GM12878 (cell line): ENCODE results near the gene MLPH. TPM values are rescaled to one million over a fixed set of nuclear protein-coding genes. Genes with fewer than 3 reads are reported as not detected.

Experiments
- ATAC-seq: fragments of 200-7000 bp; cut with Tn5 transposase; 3 replicates; pipeline ENCODE4 v1.9.1; 2020; ENCODE audit warnings: mild to moderate bottlenecking, moderate library complexity
- BruUV-seq: library from RNA; stranded (reverse); fragments of 400-500 nt; replicated peaks from 2 replicates; lab custom pipeline; 2021; lab: Mats Ljungman, UMichigan
- CTCF ChIA-PET: fragments of 300-600 bp; sonication (Branson Sonifier 250); formaldehyde crosslinking; extraction: SDS; loops from one replicate; lab custom pipeline; 2021; ENCODE audit warnings: inconsistent platforms; lab: Yijun Ruan, JAX
- POLR2A ChIA-PET: fragments of 350-600 bp; formaldehyde crosslinking; extraction: SDS; loops from one replicate; lab custom pipeline; 2021; ENCODE audit warnings: inconsistent platforms; lab: Charles Lee
- RAD21 ChIA-PET: fragments of 300-600 bp; sonication (Branson Sonifier 250); formaldehyde crosslinking; loops from one replicate; lab custom pipeline; 2023; ENCODE audit warnings: antibody characterized with exemption; ENCODE audit not compliant: unreplicated experiment; lab: Charles Lee
- SMC1A ChIA-PET: fragments of 300-600 bp; sonication (Branson Sonifier 250); formaldehyde crosslinking; loops from one replicate; lab custom pipeline; 2023; ENCODE audit not compliant: unreplicated experiment, uncharacterized antibody; lab: Charles Lee
- DNase-seq: peaks from one replicate; pipeline ENCODE4 v3.0.0-alpha.2; 2011; ENCODE audit warnings: low read depth, low spot score
- FAIRE-seq: peaks from 3 replicates; lab custom pipeline; 2011; peaks lifted over from hg19 to GRCh38; lab: Jason Lieb, UNC
- H2AFZ ChIP-seq: 2 replicates; pipeline ENCODE4 v1.6.0; 2011; ENCODE audit warnings: low read depth, low read length, control low read depth; ENCODE audit not compliant: control insufficient read depth
- H3K27ac ChIP-seq: 2 replicates; pipeline ENCODE4 v1.5.1; 2011; ENCODE audit warnings: control low read depth; ENCODE audit not compliant: control insufficient read depth, insufficient read depth
- H3K27me3 ChIP-seq, 2 experiments: replicated peaks in 1 of 2; 2 replicates each; pipeline versions ENCODE4 v1.6.0 to v1.6.1; 2011; ENCODE audit warnings: low read length in 1 of 2; ENCODE audit not compliant: control insufficient read depth in 2 of 2, insufficient read depth in 2 of 2
- H3K36me3 ChIP-seq, 2 experiments: 2 replicates each; pipeline ENCODE4 v1.5.1; 2011; ENCODE audit warnings: low read length in 1 of 2; ENCODE audit not compliant: control insufficient read depth in 2 of 2, insufficient read depth in 2 of 2
- H3K4me1 ChIP-seq: 2 replicates; pipeline ENCODE4 v1.6.1; 2011; ENCODE audit warnings: mild to moderate bottlenecking, low read length, moderate library complexity, mixed read lengths; ENCODE audit not compliant: control insufficient read depth, insufficient read depth
- H3K4me2 ChIP-seq: 2 replicates; pipeline ENCODE4 v1.6.0; 2011; ENCODE audit warnings: control low read depth; ENCODE audit not compliant: control insufficient read depth, insufficient read depth
- H3K4me3 ChIP-seq: fragments of 200-600 bp; sonication (generic); 2 replicates; pipeline ENCODE4 v1.5.1; 2016
- H3K79me2 ChIP-seq: 2 replicates; pipeline ENCODE4 v1.6.0; 2011; ENCODE audit warnings: low read length; ENCODE audit not compliant: control insufficient read depth, insufficient read depth
- H3K9ac ChIP-seq: 2 replicates; pipeline ENCODE4 v1.8.0; 2011; ENCODE audit warnings: low read length, control low read depth, mixed read lengths; ENCODE audit not compliant: control insufficient read depth, insufficient read depth
- H3K9me3 ChIP-seq: replicated peaks from 3 replicates; pipeline ENCODE4 v1.5.1; 2011; ENCODE audit warnings: mild to moderate bottlenecking, low read length; ENCODE audit not compliant: control insufficient read depth, insufficient read depth
- H4K20me1 ChIP-seq: 2 replicates; pipeline ENCODE4 v1.6.0; 2011; ENCODE audit not compliant: control insufficient read depth, insufficient read depth
- BACH1 ChIP-seq: fragments of 450-650 bp; IDR thresholded peaks from 2 replicates; pipeline ENCODE4 v1.6.1; 2017; ENCODE audit warnings: mild to moderate bottlenecking, borderline replicate concordance
- CHD2 ChIP-seq: IDR thresholded peaks from 2 replicates; pipeline ENCODE4 v1.6.1; 2011; ENCODE audit warnings: low read depth, low read length, improper control_type of control experiment, borderline replicate concordance
- EP300 ChIP-seq, 2 experiments: fragments of 150-350 bp in 1 of 2; IDR thresholded peaks; 2 replicates each; pipeline ENCODE4 v1.6.1; 2011 to 2012; ENCODE audit warnings: low read depth in 2 of 2, low read length in 2 of 2, borderline replicate concordance in 1 of 2, improper control_type of control experiment in 1 of 2, inconsistent platforms in 1 of 2; ENCODE audit not compliant: control insufficient read depth in 1 of 2
- ETV6 ChIP-seq, 2 experiments: fragments of 450-650 bp in 1 of 2; IDR thresholded peaks in 1 of 2; conservative IDR thresholded peaks in 1 of 2; 2 replicates each; pipeline ENCODE4 v1.6.1; 2014; ENCODE audit warnings: antibody characterized with exemption in 1 of 2, borderline replicate concordance in 1 of 2, low read depth in 1 of 2, mild to moderate bottlenecking in 1 of 2, moderate library complexity in 1 of 2
- HCFC1 ChIP-seq: fragments of 150-350 bp; IDR thresholded peaks from 2 replicates; pipeline ENCODE4 v1.6.1; 2014; ENCODE audit warnings: low read length
- LARP7 ChIP-seq: fragments of 450-650 bp; IDR thresholded peaks from 2 replicates; pipeline ENCODE4 v1.6.1; 2017; ENCODE audit warnings: mild to moderate bottlenecking
- RAD21 ChIP-seq: IDR thresholded peaks from 2 replicates; pipeline ENCODE4 v1.6.1; 2011; ENCODE audit warnings: mild to moderate bottlenecking, low read depth, low read length, moderate library complexity; ENCODE audit not compliant: insufficient read depth
- SPI1 ChIP-seq: IDR thresholded peaks from 2 replicates; pipeline ENCODE4 v1.6.1; 2011; ENCODE audit warnings: low read depth, mild to moderate bottlenecking, low read length, moderate library complexity, borderline replicate concordance; ENCODE audit not compliant: insufficient read depth
- YBX1 ChIP-seq: fragments of 450-650 bp; IDR thresholded peaks from 2 replicates; pipeline ENCODE4 v1.6.1; 2016; ENCODE audit warnings: antibody characterized with exemption
- WGBS: methylation state at CpG from one replicate; pipeline ENCODE4 v1.1.6; 2016; ENCODE audit warnings: low lambda C conversion rate; ENCODE audit not compliant: insufficient replicate concordance, insufficient coverage; ENCODE audit errors: missing lambda C conversion rate; 5-methylcytosine and 5-hydroxymethylcytosine counted together
- in situ Hi-C: fragments of 300-500 bp; cut with MboI; formaldehyde crosslinking; loops from 9 replicates; pipeline ENCODE4 v1.14.3; 2018; ENCODE audit warnings: mixed read lengths
- intact Hi-C: fragments of 100-400 bp; cut with micrococcal nuclease; formaldehyde crosslinking; loops from one replicate; pipeline ENCODE4 v1.14.2; 2022; ENCODE audit not compliant: unreplicated experiment
- polyA plus RNA-seq, 11 experiments: library from polyadenylated mRNA; depleted of rRNA in 4 of 11; unstranded in 6 of 11; stranded (reverse) in 5 of 11; fragments of >200 nt; fragmentation: Nextera tagmentation in 4 of 11; fragmentation: Illumina TruSeq in 1 of 11; extraction: Ambion mirVana in 4 of 11; extraction: Trizol in 1 of 11; gene quantifications; 1 replicate in 1 of 11; 2 replicates in 10 of 11; pipeline versions ENCODE4 v1.2.1 to v1.2.3, GENCODE V29; 2011 to 2016; ENCODE audit warnings: inconsistent platforms in 2 of 11, missing spikeins in 2 of 11, low read depth in 1 of 11
- total RNA-seq, 4 experiments: library from RNA; depleted of rRNA in 3 of 4; stranded (reverse); fragments of >200 nt in 3 of 4; fragmentation: Illumina TruSeq in 1 of 4; extraction: Trizol in 1 of 4; gene quantifications; 2 replicates each; pipeline versions ENCODE4 v1.2.1 to v1.2.3, GENCODE V29; 2013 to 2021
- TF ChIP-seq, protein P1 (sequence below): fragments of 450-650 bp; formaldehyde crosslinking; IDR thresholded peaks from 2 replicates; pipeline ENCODE4 v1.4.0; 2022; ENCODE audit warnings: mild to moderate bottlenecking, moderate library complexity
- TF ChIP-seq, protein P2 (sequence below), 3 experiments: IDR thresholded peaks in 2 of 3; conservative IDR thresholded peaks in 1 of 3; 2 replicates each; pipeline ENCODE4 v1.5.1; 2011; ENCODE audit warnings: low read depth in 3 of 3, low read length in 3 of 3, mild to moderate bottlenecking in 3 of 3, control low read depth in 2 of 3, moderate library complexity in 2 of 3, inconsistent platforms in 1 of 3, mixed read lengths in 1 of 3; ENCODE audit not compliant: control insufficient read depth in 2 of 3, insufficient read depth in 1 of 3; ENCODE audit errors: extremely low read depth in 1 of 3
- TF ChIP-seq, protein P3 (sequence below): IDR thresholded peaks from 2 replicates; pipeline ENCODE4 v1.6.1; 2012; ENCODE audit warnings: improper control_type of control experiment, low read depth, low read length; ENCODE audit not compliant: insufficient replicate concordance

The MLPH gene
- total and polyA plus RNA-seq, 10 of the 15 experiments (the other 5 are each of a cell fraction or from before 2014, with no cell fraction given), result 0.16 to 0.85 TPM; not detected in 8

DNA sequence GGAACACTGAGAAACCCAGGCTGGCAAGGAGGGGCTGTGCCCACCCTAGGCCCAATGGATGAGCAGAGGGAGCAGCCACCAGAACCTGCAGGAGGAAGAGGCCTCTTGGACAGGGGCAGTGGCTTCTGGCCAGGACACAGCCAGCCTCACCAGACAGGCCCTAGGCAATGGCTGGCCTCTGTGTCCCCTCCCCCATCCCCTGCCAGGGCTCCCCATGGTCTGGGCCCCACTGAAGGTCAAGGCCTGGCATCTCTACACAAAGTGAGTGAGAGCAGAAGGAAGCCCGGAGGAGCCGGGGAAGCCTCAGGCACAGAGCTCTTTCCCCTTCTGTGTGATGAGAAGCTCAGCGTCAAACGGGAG is 85.7 kb downstream of the MLPH start:
- intact Hi-C loops, result loop anchor here (1.0 to 5.0 kb wide), 4 partner anchors 60 to 418 kb away; no protein-coding TSS in a partner anchor
- in situ Hi-C loops, result loop anchor here (5.0 kb wide), 2 partner anchors 60 to 415 kb away; no protein-coding TSS in a partner anchor
- no peak for FAIRE-seq
- TF ChIP-seq, protein P1, sequence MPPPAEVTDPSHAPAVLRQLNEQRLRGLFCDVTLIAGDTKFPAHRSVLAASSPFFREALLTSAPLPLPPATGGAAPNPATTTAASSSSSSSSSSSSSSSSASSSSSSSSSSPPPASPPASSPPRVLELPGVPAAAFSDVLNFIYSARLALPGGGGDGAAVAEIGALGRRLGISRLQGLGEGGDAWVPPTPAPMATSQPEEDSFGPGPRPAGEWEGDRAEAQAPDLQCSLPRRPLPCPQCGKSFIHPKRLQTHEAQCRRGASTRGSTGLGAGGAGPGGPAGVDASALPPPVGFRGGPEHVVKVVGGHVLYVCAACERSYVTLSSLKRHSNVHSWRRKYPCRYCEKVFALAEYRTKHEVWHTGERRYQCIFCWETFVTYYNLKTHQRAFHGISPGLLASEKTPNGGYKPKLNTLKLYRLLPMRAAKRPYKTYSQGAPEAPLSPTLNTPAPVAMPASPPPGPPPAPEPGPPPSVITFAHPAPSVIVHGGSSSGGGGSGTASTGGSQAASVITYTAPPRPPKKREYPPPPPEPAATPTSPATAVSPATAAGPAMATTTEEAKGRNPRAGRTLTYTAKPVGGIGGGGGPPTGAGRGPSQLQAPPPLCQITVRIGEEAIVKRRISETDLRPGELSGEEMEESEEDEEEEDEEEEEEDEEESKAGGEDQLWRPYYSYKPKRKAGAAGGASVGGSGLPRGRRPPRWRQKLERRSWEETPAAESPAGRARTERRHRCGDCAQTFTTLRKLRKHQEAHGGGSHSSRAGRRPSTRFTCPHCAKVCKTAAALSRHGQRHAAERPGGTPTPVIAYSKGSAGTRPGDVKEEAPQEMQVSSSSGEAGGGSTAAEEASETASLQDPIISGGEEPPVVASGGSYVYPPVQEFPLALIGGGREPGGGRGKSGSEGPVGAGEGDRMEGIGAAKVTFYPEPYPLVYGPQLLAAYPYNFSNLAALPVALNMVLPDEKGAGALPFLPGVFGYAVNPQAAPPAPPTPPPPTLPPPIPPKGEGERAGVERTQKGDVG (CRISPR knock-in tag), result no peak
- TF ChIP-seq ETV6 (conservative IDR thresholded peaks at IDR 0.05 in 1 of 2, IDR thresholded peaks at IDR 0.05 in 1 of 2; ENCODE audit: borderline replicate concordance in 1 of 2, low read depth in 1 of 2), result no peak
- TF ChIP-seq YBX1, result no peak
- no peak for TF ChIP-seq RAD21
- TF ChIP-seq SPI1, result no peak
- TF ChIP-seq CHD2, result no peak
- TF ChIP-seq LARP7, result no peak
- no peak for TF ChIP-seq BACH1
- TF ChIP-seq HCFC1, result no peak
- TF ChIP-seq, protein P2, sequence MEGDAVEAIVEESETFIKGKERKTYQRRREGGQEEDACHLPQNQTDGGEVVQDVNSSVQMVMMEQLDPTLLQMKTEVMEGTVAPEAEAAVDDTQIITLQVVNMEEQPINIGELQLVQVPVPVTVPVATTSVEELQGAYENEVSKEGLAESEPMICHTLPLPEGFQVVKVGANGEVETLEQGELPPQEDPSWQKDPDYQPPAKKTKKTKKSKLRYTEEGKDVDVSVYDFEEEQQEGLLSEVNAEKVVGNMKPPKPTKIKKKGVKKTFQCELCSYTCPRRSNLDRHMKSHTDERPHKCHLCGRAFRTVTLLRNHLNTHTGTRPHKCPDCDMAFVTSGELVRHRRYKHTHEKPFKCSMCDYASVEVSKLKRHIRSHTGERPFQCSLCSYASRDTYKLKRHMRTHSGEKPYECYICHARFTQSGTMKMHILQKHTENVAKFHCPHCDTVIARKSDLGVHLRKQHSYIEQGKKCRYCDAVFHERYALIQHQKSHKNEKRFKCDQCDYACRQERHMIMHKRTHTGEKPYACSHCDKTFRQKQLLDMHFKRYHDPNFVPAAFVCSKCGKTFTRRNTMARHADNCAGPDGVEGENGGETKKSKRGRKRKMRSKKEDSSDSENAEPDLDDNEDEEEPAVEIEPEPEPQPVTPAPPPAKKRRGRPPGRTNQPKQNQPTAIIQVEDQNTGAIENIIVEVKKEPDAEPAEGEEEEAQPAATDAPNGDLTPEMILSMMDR (IDR thresholded peaks at IDR 0.05 in 2 of 3, conservative IDR thresholded peaks at IDR 0.05 in 1 of 3; ENCODE audit: control insufficient read depth in 2 of 3, extremely low read depth in 1 of 3, insufficient read depth in 1 of 3, low read depth in 3 of 3, low read length in 3 of 3), result no peak
- TF ChIP-seq, protein P3, sequence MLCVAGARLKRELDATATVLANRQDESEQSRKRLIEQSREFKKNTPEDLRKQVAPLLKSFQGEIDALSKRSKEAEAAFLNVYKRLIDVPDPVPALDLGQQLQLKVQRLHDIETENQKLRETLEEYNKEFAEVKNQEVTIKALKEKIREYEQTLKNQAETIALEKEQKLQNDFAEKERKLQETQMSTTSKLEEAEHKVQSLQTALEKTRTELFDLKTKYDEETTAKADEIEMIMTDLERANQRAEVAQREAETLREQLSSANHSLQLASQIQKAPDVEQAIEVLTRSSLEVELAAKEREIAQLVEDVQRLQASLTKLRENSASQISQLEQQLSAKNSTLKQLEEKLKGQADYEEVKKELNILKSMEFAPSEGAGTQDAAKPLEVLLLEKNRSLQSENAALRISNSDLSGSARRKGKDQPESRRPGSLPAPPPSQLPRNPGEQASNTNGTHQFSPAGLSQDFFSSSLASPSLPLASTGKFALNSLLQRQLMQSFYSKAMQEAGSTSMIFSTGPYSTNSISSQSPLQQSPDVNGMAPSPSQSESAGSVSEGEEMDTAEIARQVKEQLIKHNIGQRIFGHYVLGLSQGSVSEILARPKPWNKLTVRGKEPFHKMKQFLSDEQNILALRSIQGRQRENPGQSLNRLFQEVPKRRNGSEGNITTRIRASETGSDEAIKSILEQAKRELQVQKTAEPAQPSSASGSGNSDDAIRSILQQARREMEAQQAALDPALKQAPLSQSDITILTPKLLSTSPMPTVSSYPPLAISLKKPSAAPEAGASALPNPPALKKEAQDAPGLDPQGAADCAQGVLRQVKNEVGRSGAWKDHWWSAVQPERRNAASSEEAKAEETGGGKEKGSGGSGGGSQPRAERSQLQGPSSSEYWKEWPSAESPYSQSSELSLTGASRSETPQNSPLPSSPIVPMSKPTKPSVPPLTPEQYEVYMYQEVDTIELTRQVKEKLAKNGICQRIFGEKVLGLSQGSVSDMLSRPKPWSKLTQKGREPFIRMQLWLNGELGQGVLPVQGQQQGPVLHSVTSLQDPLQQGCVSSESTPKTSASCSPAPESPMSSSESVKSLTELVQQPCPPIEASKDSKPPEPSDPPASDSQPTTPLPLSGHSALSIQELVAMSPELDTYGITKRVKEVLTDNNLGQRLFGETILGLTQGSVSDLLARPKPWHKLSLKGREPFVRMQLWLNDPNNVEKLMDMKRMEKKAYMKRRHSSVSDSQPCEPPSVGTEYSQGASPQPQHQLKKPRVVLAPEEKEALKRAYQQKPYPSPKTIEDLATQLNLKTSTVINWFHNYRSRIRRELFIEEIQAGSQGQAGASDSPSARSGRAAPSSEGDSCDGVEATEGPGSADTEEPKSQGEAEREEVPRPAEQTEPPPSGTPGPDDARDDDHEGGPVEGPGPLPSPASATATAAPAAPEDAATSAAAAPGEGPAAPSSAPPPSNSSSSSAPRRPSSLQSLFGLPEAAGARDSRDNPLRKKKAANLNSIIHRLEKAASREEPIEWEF, result no peak
- no peak for TF ChIP-seq EP300 (IDR thresholded peaks at IDR 0.05; ENCODE audit: borderline replicate concordance in 1 of 2, control insufficient read depth in 1 of 2, low read depth in 2 of 2, low read length in 2 of 2)

More for the DNA sequence above, 85.7 kb downstream of the MLPH start:
- 48% methylated on average over 4 of the region's 4 CpGs for WGBS
- DNase-seq, result no peak
- CTCF ChIA-PET, result interaction anchor here (0.7 to 6.7 kb wide), 32 partner anchors 10 to 451 kb away, joined by 3 to 364 read pairs (median 8); partner anchors contain the start of gene RAB17
- H3K36me3 ChIP-seq, result no peaks in the 10 kb centered on the region
- H2AFZ ChIP-seq, result no peak overlapping the region
- no peak overlapping the region for H3K9ac ChIP-seq
- no peaks in the 10 kb centered on the region for H4K20me1 ChIP-seq
- H3K27ac ChIP-seq, result no peak overlapping the region
- H3K27me3 ChIP-seq, result peaks cover 0 to 2% of the 10 kb centered on the region in 2 experiments; a peak in 1 of 4 replicates
- H3K4me1 ChIP-seq, result no peaks in the 10 kb centered on the region
- SMC1A ChIA-PET, result interaction anchor here (0.6 to 7.1 kb wide), 21 partner anchors 9 to 180 kb away, joined by 3 to 190 read pairs (median 4); no protein-coding TSS in a partner anchor
- ATAC-seq, result no peak
- RAD21 ChIA-PET, result interaction anchor here (0.7 to 7.4 kb wide), 16 partner anchors 8 to 453 kb away, joined by 3 to 300 read pairs (median 6); no protein-coding TSS in a partner anchor
- no peak overlapping the region for H3K4me2 ChIP-seq
- POLR2A ChIA-PET, result interaction anchor here (2.3 kb wide), 1 partner anchor 60 kb away, joined by 11 read pairs; no protein-coding TSS in a partner anchor
- H3K9me3 ChIP-seq, result no peaks in the 10 kb centered on the region; the same call in 2 of the 3 replicates
- no TSS peak for BruUV-seq
- H3K4me3 ChIP-seq, result no peak overlapping the region
- no peaks in the 10 kb centered on the region for H3K79me2 ChIP-seq
